Brain pericyte (primary cell): ENCODE results near the gene LRRC14B.
"Not testable (repeated sequence)": the region's sequence is repeated elsewhere in the genome, so short reads cannot be mapped to it uniquely, and the experiment has no call there.

Source experiments
- DNase-seq: peaks from one replicate; pipeline ENCODE4 v3.0.0-alpha.2; 2012; ENCODE audit warnings: low read depth, low spot score

Gene LRRC14B

DNA sequence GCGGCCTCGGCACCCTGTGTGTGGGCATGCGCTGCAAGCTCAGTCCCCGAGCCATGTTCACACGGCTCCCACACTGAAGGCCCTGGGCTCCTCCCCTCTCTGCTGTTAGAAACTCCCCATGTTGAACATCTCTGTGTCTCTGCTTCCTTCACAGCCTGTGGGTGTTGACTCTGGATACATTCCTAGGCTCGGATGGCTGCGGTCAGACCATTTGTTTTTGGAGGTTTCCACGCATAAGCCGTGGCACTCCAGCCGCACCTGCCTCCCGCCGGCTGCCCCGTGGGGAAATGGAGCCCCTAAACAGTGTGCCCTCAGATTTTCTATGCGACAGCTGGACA is 31.2 kb upstream of the LRRC14B start:
- peak; percentile 73 for DNase-seq

DNA sequence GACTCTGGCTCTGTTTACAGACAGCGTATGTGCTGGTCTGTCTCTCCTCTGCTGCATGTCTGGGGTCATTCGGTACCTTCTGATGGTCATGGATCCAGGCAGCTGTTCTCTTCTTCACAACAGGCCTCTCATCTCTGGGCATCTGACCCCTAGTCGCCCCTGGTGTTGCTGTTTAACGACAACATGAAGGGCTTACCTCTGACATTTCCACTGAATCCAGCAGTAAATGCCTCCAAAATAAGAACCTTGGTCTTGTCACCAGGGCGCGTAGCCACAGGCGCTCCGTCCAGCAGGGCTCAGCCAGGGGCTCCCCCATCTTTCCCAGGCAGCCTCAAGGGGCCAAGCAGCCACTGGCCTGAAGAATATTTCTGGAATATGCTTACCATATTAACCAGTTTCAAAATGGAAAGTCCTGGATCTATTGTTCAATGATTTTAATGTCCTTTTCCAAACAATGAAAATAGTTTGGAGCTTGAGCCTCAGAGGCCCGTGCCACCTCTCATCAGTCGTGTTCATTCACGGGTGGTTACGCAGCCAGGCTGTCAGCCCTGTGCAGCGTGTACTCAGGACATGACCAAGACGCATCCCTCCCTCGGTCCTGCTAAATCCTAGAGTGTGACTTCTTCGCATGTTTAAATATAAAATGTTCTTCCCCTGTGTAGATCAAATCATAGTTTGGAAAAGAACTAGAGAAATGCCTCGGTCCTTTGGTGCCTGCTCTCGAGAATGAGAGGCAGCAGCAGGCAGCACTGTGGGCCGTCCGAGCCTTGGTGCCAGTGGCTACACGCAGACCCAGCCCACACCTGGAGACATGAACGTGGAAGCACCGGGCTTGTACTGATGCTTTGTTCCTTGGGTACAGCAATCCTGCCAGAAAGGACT is 30.1 kb upstream of the LRRC14B start:
- no peak for DNase-seq

DNA sequence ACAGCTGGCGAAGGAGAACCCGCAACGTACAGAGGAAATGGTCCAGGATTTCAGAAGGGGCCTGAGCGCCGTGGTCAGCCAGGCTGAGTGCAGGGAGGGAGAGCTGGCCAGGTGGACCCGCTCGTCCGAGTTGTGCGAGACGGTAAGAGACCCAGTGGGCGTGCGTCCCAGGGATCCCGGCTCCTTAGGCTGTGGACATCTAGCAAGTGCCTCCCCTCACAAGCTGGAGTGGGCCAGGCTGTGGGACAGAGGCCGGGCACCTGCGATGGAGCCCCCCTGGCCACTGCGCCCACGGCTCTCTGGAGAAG is 29.5 kb upstream of the LRRC14B start:
- no peak for DNase-seq

DNA sequence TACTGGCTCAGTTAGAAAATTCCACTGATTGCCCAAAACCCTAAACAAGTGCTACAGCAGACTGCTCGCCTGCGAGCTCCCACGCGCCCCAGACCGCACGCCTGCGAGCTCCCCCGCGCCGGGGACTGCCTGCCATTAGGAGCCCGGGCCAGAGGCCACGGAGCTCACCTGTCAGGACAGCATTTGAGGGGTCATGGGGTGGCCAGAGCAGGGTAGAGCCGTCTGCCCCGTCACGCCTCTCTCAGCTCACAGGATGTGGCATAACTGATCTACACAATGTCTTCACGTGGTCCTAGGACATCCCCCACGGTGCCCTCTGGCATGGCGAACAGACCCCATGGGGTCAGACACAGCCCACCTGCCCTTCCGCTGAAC is 29.1 kb upstream of the LRRC14B start:
- no peak for DNase-seq

DNA sequence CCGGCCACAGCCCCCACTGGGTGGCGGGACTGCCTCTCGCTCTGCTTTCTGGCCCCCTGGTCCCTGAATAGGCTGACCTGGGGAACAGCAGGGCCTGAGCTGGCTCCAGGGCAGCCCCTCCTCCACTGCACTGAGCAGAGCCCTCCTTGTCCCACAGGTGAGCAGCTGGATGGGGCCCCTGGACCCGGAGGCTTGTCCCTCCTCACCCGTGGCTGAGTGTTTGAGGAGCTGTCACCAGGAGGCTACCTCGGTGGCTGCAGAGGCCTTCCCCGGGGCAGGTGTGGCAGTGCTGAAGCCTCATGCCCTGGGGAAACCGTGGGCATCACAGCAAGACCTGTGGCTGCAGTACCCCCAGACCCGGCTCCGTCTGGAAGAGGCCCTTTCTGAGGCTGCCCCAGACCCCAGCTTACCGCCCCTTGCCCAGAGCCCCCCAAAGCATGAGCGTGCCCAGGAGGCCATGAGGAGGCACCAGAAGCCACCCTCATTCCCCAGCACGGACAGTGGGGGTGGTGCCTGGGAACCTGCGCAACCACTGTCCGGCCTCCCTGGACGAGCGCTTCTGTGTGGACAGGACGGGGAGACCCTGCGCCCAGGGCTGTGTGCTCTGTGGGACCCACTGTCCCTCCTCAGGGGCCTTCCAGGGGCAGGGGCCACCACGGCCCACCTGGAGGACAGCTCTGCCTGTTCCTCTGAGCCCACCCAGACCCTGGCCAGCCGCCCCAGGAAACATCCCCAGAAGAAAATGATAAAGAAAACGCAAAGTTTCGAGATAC is 28.5 kb upstream of the LRRC14B start:
- DNase-seq: no peak

DNA sequence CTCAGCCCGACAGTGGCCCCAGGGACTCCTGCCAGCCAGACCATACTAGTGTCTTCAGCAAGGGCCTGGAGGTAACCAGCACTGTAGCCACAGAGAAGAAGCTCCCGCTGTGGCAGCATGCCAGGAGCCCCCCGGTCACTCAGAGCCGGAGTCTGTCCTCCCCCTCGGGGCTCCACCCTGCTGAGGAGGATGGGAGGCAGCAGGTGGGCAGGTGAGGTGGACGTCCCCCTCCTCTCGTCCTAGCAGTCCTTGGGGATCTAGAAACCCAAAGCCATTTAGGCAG is 28.0 kb upstream of the LRRC14B start:
- DNase-seq: no peak

DNA sequence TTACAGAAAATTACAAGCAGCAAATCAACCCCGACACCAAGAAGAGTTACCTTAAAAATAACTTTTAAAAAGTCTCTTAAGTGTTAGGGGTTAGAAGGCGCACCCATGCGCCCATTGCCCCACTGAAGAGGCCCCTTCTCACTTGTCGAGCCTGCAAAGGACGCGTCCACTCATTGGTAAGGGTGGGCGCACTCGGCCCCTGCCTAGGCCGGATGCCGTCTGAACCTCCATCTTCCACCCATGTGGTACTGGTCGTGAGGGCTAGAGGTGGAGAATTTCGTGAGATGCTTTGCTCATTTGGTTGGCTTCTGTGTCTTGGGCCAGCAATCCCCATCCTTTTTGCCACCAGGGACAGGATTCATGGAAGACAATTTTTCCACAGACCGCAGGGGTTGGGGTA is 27.5 kb upstream of the LRRC14B start:
- DNase-seq: no peak

DNA sequence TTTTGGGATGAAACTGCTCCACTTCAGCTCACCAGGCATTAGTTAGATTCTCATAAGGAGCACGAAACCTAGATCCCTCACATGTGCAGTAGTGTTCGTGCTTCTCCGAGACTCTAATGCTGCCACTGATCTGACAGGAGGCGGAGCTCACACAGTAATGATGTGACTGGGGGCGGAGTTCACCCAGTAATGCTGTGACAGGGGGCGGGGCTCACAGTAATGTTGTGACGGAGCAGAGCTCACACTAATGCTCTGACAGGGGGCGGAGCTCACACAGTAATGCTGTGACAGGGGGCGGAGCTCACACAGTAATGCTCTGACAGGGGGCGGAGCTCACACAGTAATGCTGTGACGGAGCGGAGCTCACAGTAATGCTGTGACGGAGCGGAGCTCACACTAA is 27.1 kb upstream of the LRRC14B start:
- DNase-seq: no peak

DNA sequence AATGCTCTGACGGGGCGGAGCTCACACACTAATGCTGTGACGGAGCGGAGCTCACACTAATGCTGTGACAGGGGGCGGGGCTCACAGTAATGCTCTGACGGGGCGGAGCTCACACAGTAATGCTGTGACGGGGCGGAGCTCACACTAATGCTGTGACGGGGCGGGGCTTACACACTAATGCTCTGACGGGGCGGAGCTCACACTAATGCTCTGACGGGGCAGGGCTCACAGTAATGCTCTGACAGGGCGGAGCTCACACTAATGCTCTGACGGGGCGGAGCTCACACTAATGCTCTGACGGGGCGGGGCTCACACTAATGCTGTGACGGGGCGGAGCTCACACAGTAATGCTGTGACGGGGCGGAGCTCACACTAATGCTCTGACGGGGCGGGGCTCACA is 26.5 kb upstream of the LRRC14B start:
- not testable (repeated sequence) for DNase-seq

DNA sequence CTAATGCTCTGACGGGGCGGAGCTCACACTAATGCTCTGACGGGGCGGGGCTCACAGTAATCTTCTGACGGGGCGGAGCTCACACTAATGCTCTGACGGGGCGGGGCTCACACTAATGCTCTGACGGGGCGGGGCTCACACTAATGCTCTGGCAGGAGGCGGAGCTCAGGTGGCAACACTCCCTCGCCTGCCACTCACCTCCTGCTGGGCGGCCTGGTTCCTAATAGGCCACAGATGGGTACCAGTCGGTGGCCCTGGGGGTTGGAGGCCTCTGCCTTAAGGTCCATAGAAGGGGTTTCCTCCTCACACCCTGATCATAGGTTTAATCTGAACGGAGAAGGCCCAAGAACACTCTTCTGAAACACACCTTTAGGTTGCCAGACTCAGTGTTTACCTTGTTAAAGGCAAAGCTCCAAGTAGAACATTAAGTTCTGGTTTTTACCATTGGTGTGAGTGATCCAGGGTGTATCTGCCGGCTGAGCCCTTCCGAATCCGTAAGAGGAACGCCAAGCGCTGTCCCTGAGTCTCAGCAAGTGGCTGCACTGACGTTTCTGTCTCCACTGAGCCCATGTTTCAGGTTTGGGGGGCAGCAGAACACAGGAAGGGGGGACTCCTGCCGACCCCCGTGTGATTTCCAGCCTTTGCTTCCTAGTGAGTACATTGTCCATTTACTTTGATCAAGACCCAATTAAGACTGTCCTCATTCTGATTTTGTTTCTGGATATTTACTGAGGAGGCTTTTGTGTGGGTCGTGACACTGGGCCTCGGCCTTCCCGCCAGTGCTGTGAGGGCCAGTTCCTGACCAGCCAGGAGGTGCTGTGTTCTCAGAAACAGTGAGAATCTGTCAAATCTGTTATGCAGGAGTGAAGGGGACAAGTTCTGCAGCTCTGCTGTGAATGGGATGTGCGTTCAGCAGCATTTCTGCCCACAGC is 24.6 kb upstream of the LRRC14B start:
- no peak for DNase-seq

DNA sequence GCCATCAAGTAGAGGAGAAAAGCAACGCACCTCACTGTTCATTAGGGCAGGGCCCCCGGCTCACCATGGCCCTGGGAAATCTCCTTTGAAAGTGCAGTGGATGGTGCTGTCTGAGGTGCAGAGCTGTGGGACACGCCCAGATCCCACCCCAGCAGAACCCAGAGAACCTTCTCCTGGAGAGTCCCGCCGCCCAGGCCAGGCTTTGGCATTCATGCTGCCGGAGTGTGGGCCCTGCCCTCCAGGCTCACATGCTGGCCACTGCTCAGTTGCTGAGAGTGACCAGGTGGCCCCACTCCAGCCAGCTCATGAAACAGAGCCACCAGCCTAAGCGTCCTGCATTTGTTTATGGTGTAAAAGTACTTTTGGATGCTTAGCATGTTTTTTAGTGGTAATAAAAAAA is 23.8 kb upstream of the LRRC14B start:
- DNase-seq: no peak

DNA sequence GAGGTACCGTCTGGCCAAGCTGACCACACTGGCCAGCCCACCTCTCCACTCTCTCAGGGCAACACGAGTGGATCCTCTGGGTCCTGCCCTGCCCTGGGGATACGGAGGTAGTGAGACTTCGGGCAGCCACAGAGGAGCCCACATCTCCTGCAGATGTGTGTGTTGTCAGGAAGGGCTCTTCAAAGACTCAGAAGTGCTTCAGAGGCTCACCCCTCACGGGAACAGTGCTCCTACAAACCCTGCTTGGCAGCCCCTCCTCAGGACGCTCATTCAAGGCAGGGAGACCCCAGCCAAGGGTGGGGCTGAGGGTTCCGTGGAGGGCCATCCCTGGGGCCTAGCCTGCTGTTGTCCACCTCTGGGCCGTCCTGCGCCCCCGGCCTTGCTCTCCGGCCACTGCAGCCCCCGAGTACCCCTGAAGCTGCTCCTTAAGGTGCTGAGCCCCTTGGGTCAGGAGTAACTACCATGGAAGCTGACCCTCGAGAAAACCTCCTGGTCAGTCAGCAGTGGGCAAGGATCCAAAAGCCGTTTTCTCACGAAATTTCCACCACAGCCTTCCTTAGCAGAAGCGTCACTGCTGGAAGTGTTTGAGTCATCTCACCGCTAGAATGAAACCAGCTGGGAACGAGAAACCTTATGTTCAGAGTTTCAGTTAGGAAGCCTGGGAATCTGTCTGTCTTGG is 23.2 kb upstream of the LRRC14B start:
- DNase-seq: peak; percentile 92

DNA sequence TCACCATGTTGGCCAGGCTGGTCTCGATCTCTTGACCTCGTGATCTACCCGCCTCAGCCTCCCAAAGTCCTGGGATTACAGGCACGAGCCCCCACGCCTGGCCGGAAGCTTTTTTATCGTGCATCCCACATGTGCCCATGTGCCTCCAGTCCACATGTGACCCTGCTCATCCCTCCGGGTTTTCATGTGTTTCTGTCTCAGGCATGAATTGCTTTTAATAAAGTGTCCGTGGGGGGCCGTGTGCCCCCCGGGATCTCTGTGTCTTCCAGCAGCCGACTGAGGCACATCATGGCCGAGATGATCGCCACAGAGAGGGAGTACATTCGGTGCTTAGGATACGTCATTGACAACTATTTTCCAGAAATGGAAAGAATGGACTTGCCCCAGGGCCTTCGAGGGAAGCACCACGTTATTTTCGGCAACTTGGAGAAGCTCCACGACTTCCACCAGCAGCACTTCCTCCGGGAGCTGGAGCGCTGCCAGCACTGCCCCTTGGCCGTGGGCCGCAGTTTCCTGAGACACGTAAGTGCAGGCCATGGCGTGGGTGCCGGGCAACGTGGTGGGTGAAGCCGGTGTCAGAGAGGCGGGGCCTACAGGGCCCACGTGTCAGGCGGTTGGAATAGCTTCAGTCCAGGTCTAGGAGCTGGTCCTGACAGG is 22.1 kb upstream of the LRRC14B start:
- DNase-seq: peak; percentile 78

DNA sequence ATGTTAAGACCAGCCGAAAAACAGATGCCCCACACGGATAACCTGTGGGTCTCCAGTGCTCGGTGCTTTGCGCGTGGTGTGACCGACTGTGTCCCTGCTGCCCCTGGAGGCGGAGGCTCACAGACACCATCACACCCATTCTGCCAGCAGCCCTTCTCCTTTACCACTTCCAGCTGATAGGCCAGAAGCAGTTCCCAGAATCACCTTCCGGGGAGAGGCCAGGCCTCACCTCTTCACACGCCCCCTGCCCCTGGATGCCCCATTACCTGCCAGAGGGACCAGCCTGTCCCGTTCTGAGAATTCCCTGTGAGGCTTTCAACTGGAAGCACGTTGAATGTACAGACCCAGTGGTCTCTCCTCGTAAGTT is 21.6 kb upstream of the LRRC14B start:
- no peak for DNase-seq

DNA sequence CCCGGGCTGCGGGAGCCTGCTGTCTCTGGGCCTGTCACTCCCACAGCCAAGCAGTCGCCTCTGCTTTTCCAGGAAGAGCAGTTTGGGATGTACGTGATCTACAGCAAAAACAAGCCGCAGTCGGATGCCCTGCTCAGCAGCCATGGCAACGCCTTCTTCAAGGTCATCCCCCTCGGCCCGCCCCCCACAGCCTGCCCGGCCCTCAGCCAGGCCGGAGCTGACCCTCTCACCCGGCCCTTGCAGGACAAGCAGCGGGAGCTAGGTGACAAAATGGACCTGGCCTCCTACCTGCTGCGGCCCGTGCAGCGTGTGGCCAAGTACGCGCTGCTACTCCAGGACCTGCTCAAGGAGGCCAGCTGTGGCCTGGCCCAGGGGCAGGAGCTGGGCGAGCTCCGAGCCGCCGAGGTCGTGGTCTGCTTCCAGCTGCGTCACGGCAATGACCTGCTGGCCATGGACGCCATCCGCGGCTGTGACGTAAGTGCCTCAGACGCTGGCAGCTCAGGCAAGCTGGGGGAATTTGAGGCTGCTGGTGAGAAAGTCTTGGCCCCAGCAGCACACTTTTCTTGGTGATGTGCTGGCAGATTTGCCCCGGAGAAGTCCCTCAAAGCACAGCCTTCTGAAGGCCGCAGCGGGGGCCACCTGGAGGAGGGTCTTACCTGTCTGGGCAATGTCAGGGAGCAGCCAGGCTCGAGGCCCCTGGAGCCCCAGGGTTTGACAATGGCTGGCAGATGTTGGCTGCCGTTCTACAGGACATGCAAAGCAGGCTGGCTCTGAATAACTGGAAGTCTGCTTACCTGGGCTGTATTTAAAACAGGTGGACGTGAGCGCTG is 20.1 kb upstream of the LRRC14B start:
- no peak for DNase-seq

DNA sequence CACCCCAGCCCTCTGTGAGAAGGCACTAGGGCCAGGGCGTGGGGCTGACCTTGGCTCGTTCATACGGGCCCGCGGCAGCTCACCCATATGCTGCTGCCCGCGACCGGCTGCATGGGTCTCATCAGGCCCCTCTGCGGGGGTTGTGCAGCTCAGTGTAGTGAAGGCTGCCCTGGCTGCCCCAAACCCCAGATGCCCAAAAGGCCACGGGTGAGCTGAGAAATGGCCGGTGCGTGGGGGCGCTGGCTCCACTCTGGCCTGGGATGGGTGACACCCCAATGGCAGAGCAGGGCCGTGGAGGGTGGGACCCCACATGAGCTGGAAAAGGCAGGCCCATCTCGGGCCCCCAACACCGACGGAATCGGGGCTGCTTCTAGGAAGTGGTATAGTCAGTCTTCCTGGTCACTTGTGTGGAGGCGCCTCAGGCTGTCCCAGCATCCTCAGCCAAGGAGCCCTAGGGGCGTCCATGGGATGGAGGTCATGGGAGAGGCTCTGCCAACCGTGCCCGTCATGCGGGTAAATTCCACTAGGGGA is 19.4 kb upstream of the LRRC14B start:
- no peak for DNase-seq

DNA sequence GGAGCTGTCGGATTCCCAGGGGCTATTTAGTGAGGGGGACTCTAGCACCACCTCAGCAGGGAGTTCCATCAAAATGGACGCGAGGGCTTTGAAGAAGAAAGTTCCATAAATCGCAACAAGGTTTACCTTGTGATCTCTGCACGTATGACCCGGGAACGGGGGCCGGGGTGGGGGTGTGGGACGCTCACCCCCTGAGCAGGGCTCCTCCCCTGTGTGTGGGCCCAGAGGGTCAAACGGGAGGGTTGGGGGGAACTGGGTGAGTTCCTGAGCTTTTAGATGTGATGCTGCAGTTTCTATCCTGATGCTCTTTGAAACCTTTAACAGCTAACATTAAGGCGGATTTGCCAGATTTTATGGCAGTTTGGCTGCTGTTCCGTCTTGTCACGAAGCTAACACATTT is 18.9 kb upstream of the LRRC14B start:
- no peak for DNase-seq

DNA sequence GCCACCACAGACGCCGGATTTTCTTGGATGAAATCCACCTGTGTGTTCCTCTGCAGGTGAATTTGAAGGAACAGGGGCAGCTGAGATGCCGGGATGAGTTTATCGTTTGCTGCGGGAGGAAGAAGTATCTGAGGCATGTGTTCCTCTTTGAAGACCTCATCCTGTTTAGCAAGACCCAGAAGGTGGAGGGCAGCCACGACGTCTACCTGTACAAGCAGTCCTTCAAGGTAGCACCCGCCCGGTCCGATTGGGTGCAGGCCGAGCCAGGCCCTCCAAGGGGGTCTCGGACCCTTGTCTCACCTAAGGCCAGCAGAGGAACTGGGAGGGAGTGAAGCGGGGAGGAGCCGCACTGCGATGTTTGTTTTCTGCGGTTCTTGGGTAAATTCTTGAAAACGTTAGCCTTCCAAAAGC is 18.4 kb upstream of the LRRC14B start:
- no peak for DNase-seq

DNA sequence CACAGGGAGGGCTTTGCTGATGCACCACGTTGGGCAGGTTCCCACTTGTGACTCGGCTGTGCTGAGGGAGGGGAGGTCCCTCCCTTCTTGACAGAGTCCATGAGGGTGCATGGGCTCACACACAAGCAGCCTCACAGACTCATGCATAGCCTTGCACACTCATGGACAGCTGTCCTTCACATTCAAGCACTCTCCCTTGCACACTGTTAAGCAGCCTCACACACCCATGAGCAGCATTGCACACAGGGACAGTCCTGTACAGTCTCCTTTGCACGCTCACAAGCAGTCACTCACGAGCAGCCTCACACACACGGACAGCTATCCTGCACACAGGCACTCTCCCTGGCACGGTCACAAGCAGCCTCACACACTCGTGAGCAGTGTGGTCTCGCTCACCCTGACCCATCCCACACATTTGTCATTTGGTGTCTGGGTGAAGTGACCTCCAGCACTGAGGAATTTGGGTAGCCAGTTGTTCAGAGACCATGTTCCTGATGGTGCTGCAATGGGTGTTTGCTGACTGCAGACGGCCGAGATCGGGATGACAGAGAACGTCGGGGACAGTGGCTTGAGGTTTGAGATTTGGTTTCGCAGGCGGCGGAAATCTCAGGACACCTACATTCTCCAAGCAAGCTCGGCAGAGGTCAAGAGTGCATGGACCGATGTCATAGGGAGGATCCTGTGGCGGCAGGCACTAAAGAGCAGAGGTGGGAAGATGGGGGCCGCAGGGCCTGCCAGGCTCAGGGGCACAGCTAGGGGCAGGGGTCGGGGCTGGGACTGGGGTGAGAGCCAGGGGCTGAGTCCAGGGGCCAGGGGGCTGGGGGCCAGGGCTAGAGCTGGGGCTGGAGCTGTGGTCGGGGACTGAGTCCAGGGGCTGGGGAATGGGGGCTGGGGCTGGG is 17.7 kb upstream of the LRRC14B start:
- no peak for DNase-seq

DNA sequence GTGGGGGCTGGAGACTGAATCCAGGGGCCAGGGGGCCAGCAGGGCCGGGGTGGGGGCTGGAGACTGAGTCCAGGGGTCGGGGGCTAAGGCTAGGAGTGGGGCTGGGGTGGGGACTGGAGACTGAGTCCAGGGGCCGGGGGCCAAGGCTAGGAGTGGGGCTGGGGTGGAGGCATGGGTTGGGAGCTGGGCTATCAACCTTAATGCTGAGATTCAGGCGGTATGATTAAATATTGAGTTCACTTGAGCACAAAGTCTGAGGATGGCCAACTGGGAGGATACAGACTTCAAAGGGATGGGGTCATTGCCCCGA is 17.0 kb upstream of the LRRC14B start:
- DNase-seq: no peak
